Measurements from ENCODE around the gene PAX7.

Gene PAX7

GRCh38 chr1:18783705-18784481, 153.2 kb downstream of the PAX7 start:
- TF ChIP-seq, protein P1, sequence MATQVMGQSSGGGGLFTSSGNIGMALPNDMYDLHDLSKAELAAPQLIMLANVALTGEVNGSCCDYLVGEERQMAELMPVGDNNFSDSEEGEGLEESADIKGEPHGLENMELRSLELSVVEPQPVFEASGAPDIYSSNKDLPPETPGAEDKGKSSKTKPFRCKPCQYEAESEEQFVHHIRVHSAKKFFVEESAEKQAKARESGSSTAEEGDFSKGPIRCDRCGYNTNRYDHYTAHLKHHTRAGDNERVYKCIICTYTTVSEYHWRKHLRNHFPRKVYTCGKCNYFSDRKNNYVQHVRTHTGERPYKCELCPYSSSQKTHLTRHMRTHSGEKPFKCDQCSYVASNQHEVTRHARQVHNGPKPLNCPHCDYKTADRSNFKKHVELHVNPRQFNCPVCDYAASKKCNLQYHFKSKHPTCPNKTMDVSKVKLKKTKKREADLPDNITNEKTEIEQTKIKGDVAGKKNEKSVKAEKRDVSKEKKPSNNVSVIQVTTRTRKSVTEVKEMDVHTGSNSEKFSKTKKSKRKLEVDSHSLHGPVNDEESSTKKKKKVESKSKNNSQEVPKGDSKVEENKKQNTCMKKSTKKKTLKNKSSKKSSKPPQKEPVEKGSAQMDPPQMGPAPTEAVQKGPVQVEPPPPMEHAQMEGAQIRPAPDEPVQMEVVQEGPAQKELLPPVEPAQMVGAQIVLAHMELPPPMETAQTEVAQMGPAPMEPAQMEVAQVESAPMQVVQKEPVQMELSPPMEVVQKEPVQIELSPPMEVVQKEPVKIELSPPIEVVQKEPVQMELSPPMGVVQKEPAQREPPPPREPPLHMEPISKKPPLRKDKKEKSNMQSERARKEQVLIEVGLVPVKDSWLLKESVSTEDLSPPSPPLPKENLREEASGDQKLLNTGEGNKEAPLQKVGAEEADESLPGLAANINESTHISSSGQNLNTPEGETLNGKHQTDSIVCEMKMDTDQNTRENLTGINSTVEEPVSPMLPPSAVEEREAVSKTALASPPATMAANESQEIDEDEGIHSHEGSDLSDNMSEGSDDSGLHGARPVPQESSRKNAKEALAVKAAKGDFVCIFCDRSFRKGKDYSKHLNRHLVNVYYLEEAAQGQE (IDR thresholded peaks at IDR 0.05; ENCODE audit: low read depth), result no peak
- TF ChIP-seq CREB1 (IDR thresholded peaks at IDR 0.05; ENCODE audit: low read depth), result no peak
- TF ChIP-seq EGR1 (IDR thresholded peaks at IDR 0.05), result no peak
- TF ChIP-seq YY1 (IDR thresholded peaks at IDR 0.05; ENCODE audit: low read depth), result no peak

GRCh38 chr1:18784482-18784831, 153.8 kb downstream of the PAX7 start:
- TF ChIP-seq, protein P1 (IDR thresholded peaks at IDR 0.05; ENCODE audit: low read depth), result no peak
- no peak for TF ChIP-seq TEAD4 (IDR thresholded peaks at IDR 0.05)
- no peak for TF ChIP-seq TCF12 (IDR thresholded peaks at IDR 0.05; ENCODE audit: low read depth)
- TF ChIP-seq RAD21 (IDR thresholded peaks at IDR 0.05; ENCODE audit: low read depth), result no peak
- no peak for TF ChIP-seq USF1 (IDR thresholded peaks at IDR 0.05)
- TF ChIP-seq ZBTB7A (IDR thresholded peaks at IDR 0.05; ENCODE audit: low read depth), result no peak
- TF ChIP-seq NFIC (IDR thresholded peaks at IDR 0.05), result no peak
- no peak for TF ChIP-seq YY1 (IDR thresholded peaks at IDR 0.05; ENCODE audit: low read depth)
- no peak for TF ChIP-seq CREB1 (IDR thresholded peaks at IDR 0.05; ENCODE audit: low read depth)
- TF ChIP-seq CEBPB (IDR thresholded peaks at IDR 0.05), result no peak
- TF ChIP-seq, protein P2, sequence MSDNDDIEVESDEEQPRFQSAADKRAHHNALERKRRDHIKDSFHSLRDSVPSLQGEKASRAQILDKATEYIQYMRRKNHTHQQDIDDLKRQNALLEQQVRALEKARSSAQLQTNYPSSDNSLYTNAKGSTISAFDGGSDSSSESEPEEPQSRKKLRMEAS (IDR thresholded peaks at IDR 0.05), result no peak

GRCh38 chr1:18786149-18786548, 155.5 kb downstream of the PAX7 start:
- no peak for TF ChIP-seq CEBPB (IDR thresholded peaks at IDR 0.05)
- no peak for TF ChIP-seq EP300 (IDR thresholded peaks at IDR 0.05; ENCODE audit: borderline replicate concordance)
- TF ChIP-seq, protein P2 (IDR thresholded peaks at IDR 0.05), result no peak
- no peak for TF ChIP-seq TAF1 (IDR thresholded peaks at IDR 0.05; ENCODE audit: low read depth)
- TF ChIP-seq YY1 (IDR thresholded peaks at IDR 0.05; ENCODE audit: low read depth), result no peak
- TF ChIP-seq NFIC (IDR thresholded peaks at IDR 0.05), result no peak
- no peak for TF ChIP-seq ZBTB7A (IDR thresholded peaks at IDR 0.05; ENCODE audit: low read depth)

DNA sequence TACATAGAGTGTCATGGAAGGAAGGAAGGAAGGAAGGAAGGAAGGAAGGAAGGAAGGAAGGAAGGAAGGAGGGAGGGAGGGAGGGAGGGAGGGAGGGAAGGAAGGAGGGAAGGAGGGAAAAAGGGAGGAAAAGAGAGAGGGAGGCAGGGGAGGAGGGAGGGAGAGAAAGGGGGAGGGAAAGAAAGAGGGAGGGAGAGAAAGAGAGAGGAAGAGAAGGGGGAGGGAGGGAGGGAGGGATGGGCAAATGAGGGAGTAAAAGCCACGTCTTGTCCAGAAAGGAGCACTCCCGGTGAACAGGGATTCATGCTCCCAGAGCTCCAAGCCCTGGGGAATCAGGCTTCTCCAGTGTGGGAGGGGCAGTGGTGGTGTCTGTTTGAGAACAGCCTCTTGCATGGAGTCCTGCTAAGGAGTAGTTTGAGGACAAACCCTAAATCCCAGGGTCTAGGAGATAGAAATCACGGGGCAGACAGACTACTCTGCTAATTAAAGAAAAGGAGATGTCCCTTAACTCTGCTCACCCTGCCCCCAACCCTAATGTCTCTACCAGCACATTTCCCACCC, 157.3 kb downstream of the PAX7 start:
- TF ChIP-seq EGR1 (IDR thresholded peaks at IDR 0.05) (no peak), ZBTB7A (IDR thresholded peaks at IDR 0.05; ENCODE audit: low read depth) (no peak), USF1 (IDR thresholded peaks at IDR 0.05) (no peak), TAF1 (IDR thresholded peaks at IDR 0.05; ENCODE audit: low read depth) (no peak), TEAD4 (IDR thresholded peaks at IDR 0.05) (no peak), TCF12 (IDR thresholded peaks at IDR 0.05; ENCODE audit: low read depth) (no peak), RAD21 (IDR thresholded peaks at IDR 0.05; ENCODE audit: low read depth) (no peak), YY1 (IDR thresholded peaks at IDR 0.05; ENCODE audit: low read depth) (no peak), CEBPB (IDR thresholded peaks at IDR 0.05) (no peak), EP300 (IDR thresholded peaks at IDR 0.05; ENCODE audit: borderline replicate concordance) (no peak), NFIC (IDR thresholded peaks at IDR 0.05) (no peak), FOXM1 (IDR thresholded peaks at IDR 0.05; ENCODE audit: borderline replicate concordance, low read depth) (no peak), CREB1 (IDR thresholded peaks at IDR 0.05; ENCODE audit: low read depth) (no peak)
- TF ChIP-seq, protein P2 (IDR thresholded peaks at IDR 0.05), result no peak
- TF ChIP-seq, protein P1 (IDR thresholded peaks at IDR 0.05; ENCODE audit: low read depth), result no peak
